Measurements from ENCODE around the gene PIH1D2. TPM values are rescaled to one million over a fixed set of nuclear protein-coding genes. Genes with fewer than 3 reads are reported as not detected.

The PIH1D2 gene
- total RNA-seq, 4 donors from 2014 or later, result 0.29 to 5.5 (median 1.6) TPM

DNA sequence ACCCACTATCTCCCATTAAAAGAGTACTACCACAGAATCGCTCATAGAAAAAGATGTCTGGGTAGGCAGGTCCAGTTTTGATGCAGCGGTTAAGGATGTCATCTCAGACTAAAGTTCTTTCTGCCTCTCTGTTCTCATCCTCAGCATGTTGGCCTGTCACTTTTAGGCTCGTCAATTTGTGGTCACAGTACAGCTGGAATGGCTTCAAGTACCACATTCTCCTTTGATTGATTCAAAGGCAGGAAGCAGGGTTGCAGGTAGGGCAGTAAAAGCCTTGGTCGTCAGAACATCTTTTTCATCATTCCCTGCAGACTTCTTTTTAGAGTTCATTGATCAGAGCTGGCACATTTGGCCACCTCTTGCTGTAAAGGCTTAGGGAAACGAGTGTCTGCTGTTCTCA lies 41.6 kb upstream of the PIH1D2 start:
- H3K27ac ChIP-seq, result no peak overlapping the region
- no peak for DNase-seq
- H3K9me3 ChIP-seq, result no peaks in the 10 kb centered on the region
- TF ChIP-seq, protein P1, sequence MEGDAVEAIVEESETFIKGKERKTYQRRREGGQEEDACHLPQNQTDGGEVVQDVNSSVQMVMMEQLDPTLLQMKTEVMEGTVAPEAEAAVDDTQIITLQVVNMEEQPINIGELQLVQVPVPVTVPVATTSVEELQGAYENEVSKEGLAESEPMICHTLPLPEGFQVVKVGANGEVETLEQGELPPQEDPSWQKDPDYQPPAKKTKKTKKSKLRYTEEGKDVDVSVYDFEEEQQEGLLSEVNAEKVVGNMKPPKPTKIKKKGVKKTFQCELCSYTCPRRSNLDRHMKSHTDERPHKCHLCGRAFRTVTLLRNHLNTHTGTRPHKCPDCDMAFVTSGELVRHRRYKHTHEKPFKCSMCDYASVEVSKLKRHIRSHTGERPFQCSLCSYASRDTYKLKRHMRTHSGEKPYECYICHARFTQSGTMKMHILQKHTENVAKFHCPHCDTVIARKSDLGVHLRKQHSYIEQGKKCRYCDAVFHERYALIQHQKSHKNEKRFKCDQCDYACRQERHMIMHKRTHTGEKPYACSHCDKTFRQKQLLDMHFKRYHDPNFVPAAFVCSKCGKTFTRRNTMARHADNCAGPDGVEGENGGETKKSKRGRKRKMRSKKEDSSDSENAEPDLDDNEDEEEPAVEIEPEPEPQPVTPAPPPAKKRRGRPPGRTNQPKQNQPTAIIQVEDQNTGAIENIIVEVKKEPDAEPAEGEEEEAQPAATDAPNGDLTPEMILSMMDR (IDR thresholded peaks at IDR 0.05), result no peak
- TF ChIP-seq POLR2A (IDR thresholded peaks at IDR 0.05), result no peak
- intact Hi-C loops (cut with DNase I; ENCODE audit: low total_unique reads), result loop anchor here (10.0 kb wide), 1 partner anchor 169 kb away; no protein-coding TSS in a partner anchor
- no peak overlapping the region for H3K4me3 ChIP-seq
- H3K36me3 ChIP-seq, result no peaks in the 10 kb centered on the region
- no peaks in the 10 kb centered on the region for H3K4me1 ChIP-seq
- no peaks in the 10 kb centered on the region for H3K27me3 ChIP-seq

DNA sequence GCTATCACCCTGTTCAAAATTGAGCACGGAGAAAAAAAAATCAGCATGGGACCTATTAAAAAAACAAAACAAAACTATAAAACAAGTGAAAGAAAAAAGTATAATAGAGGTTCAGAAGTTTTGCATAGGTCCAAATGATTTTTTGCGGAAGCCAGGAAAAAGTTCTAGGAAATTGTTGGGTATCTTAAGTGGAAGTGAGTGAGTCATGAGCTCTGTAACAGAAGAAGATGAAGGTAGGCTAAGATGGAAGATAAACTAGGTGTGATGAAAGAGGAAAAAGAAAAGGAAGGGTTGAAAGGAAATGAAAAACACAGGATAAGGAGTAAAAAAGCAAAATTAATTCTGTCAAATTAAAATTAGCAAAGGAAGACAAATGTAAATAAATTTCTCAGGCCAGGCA lies 40.6 kb upstream of the PIH1D2 start:
- intact Hi-C loops (cut with DNase I; ENCODE audit: low total_unique reads), result loop anchor here (10.0 kb wide), 1 partner anchor 170 kb away; no protein-coding TSS in a partner anchor

DNA sequence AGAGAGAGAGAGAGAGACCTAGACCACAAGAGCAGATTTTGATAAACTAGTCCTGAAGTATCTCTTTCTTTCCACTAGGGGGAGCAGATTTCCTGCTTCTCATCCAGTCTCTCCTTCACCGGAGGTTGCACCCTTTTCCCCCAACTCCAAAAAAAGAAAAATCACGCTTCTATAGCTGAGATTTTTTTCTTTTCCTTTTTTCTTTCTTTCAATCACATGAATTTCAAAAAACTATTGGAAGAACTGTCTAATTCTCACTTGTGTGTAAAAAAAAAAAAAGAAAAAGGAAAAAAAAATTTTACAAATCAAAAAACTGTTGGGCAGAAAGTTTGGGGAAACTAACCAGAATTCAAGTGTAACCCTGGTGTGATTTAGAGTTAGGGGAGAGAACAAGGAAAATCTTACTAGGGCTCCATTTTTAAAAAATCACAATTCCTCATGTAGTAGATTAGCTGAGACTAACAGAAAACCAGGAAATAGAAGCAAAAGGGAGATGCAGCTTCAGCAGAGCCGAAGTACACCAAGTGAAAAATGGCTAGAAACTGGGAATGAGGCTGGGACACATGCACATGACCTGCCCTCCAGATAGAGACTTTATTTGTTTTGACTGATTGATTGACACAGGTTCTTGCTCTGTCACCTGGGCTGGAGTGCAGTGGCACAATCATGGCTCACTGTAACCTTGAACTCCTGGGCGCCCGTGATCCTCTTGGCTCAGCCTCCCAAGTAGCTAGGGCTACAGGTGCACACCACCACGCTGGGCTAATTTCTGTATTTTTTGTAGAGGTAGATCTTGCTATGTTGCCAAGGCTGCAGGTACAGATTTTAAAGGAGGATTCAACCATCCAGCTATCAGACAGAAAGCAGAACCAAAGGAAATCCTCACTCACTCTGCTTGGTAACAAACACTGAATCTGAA lies 40.0 kb upstream of the PIH1D2 start:
- intact Hi-C loops (cut with DNase I; ENCODE audit: low total_unique reads), result loop anchor here (10.0 kb wide), 1 partner anchor 171 kb away; no protein-coding TSS in a partner anchor
- DNase-seq, result no peak

More for the DNA sequence above, 40.6 kb upstream of the PIH1D2 start:
- Histone ChIP-seq H3K27ac (no peak overlapping the region), H3K9me3 (no peaks in the 10 kb centered on the region), H3K27me3 (no peaks in the 10 kb centered on the region), H3K36me3 (no peaks in the 10 kb centered on the region), H3K4me1 (no peaks in the 10 kb centered on the region), H3K4me3 (no peak overlapping the region)
- TF ChIP-seq POLR2A (IDR thresholded peaks at IDR 0.05), result no peak
- TF ChIP-seq, protein P1 (IDR thresholded peaks at IDR 0.05), result no peak
- DNase-seq, result no peak

DNA sequence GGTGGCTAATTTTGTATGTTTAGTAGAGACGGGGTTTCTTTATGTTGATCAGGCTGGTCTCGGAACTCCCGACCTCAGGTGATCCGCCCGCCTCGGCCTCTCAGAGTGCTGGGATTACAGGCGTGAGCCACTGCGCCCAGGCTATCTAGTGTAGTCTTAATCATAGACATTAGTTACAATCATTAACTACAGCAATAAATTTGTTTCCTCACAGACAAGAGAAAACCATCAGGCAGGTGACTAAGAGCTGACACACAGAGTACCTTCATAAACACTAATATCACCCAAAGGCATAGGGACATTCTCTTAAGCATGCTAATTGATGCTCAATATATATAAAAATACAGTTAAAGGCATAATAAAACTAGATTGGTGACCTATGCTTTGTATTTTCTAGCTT lies 32.3 kb upstream of the PIH1D2 start:
- Histone ChIP-seq H3K4me3 (no peak overlapping the region), H3K36me3 (no peaks in the 10 kb centered on the region), H3K27me3 (no peaks in the 10 kb centered on the region), H3K4me1 (no peaks in the 10 kb centered on the region), H3K9me3 (no peaks in the 10 kb centered on the region), H3K27ac (no peak overlapping the region)
- TF ChIP-seq, protein P1 (IDR thresholded peaks at IDR 0.05), result no peak
- no peak for TF ChIP-seq POLR2A (IDR thresholded peaks at IDR 0.05)
- intact Hi-C loops (cut with DNase I; ENCODE audit: low total_unique reads), result no loop called here
- DNase-seq, result no peak

More for the DNA sequence above, 40.0 kb upstream of the PIH1D2 start:
- no peaks in the 10 kb centered on the region for H3K9me3 ChIP-seq
- H3K4me3 ChIP-seq, result no peak overlapping the region
- H3K27ac ChIP-seq, result no peak overlapping the region
- TF ChIP-seq POLR2A (IDR thresholded peaks at IDR 0.05), result no peak
- TF ChIP-seq, protein P1 (IDR thresholded peaks at IDR 0.05), result peak; percentile 61 to 73 (median 62)
- no peaks in the 10 kb centered on the region for H3K36me3 ChIP-seq
- no peaks in the 10 kb centered on the region for H3K4me1 ChIP-seq
- H3K27me3 ChIP-seq, result no peaks in the 10 kb centered on the region

DNA sequence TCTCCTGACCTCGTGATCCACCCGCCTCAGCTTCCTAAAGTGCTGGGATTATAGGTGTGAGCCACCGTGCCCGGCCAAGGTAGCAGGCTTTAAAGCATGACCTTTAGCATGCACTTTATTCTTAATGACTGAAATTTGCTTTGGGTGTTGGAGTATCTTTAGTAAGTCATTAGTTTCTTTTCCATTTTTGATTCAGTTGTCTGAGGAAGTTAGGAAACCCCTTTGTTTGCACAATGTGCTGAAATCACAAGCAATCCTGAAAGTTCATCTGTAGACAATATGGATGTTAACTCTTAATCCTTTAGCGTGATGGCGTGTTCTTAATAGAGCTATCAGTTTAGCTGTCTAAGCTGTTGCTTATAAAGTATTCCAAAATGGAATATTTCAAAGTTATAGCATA lies 29.6 kb upstream of the PIH1D2 start:
- Histone ChIP-seq H3K27me3 (no peaks in the 10 kb centered on the region), H3K9me3 (no peaks in the 10 kb centered on the region), H3K27ac (no peak overlapping the region), H3K4me3 (no peak overlapping the region), H3K36me3 (no peaks in the 10 kb centered on the region), H3K4me1 (no peaks in the 10 kb centered on the region)
- DNase-seq, result no peak
- no peak for TF ChIP-seq POLR2A (IDR thresholded peaks at IDR 0.05)
- TF ChIP-seq, protein P1 (IDR thresholded peaks at IDR 0.05), result no peak
- intact Hi-C loops (cut with DNase I; ENCODE audit: low total_unique reads), result no loop called here

Measured in uterus (tissue), 4 donors.